ENCODE results near the gene TMEM198.

DNA sequence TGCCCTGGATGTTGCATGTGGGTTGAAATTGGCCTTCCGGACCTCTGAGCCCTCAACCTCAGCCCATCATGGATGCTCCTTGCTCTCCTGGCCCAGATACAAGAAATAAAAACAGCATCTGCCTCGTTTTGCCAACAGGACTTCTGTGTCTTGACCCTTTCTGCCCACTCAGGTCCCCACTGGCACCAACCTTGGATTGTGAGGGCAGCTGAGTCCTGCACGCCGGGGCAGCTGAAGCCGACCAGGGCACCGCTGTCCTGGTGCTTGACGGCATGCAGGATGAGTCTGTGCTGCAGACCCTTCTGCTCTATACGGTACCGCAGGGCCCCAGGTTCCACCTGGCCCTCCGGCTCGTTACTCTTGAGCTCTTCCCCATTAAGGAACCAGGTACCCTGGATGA, 22.8 kb downstream of the TMEM198 start:
- no peak for TF ChIP-seq MEIS2 (IDR thresholded peaks at IDR 0.05; ENCODE audit: partially characterized antibody)
- TF ChIP-seq TBL1XR1 (IDR thresholded peaks at IDR 0.05; ENCODE audit: low read length in 2 of 2) = no peak

Measured in K562 (cell line).